Fibroblast of skin of right quadriceps (primary cell): ENCODE results near the gene FHOD3.
A peak's percentile ranks its signal among the peaks of the same experiment; 100 is the strongest.

Source experiments
- DNase-seq: peaks from one replicate; pipeline ENCODE4 v3.0.0-alpha.2; 2013

Gene FHOD3

DNA sequence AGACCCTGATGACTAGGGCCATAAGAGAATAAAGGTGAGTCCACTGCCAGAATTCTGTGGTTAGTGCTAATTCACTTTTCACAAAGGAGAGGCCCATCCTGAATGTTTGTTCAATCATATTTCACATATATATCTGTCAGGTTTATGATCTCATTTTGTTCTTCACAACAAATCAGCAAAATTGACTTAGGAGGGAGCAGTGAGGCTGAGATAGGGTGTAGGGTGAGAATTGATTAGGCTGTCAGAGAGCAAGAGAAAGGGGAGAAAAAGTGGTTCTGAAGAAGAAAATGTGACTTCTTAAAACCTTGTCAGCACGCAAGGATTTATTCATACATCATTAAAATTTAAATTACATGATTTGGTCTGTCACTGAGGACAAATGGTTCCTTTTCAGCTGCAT lies 117.7 kb downstream of the FHOD3 start:
- no peak for DNase-seq

- DNase-seq: peak; percentile 28
Observed at GRCh38 chr18:36415625-36416024, 118.1 kb downstream of the FHOD3 start.

DNA sequence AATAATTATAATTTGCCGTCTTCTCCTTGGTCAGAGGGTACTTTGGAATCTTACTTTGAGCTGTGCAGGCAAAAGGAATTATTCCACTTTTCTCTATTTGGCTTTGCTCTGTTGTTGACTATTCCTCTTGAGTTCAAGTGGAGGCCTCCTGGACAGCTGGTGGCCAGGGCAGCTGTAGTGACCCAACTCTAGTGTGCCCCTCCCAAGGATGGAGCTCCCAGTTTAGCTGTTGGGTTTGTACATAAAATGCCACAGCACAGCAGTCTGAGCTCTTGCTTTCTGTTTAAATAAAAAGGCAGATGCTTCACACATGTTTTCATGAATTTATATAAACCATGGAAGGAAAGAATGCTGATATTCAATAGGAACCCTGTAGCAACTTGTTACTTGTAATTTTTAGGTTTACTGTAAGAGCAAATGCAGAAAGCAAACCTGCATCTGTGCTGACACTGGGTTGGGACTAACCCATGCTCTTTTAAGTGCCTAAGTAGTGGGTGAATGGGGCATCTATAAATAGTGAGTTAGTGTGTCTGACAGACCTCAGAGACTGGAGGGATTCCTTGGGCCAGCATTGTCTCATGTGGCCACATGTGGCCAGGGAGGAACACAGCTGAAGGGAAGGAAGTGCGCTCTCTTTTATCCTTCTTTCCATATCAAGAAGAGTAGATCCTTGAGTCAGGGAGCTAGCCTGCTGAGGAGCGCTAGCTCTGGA lies 121.8 kb downstream of the FHOD3 start:
- no peak for DNase-seq

GRCh38 chr18:36419900-36420531 lies 122.5 kb downstream of the FHOD3 start:
- no peak for DNase-seq

- no peak for DNase-seq
Observed at GRCh38 chr18:36420826-36421225, 123.3 kb downstream of the FHOD3 start.

- no peak for DNase-seq
Observed at GRCh38 chr18:36424741-36425142, 127.2 kb downstream of the FHOD3 start.

DNA sequence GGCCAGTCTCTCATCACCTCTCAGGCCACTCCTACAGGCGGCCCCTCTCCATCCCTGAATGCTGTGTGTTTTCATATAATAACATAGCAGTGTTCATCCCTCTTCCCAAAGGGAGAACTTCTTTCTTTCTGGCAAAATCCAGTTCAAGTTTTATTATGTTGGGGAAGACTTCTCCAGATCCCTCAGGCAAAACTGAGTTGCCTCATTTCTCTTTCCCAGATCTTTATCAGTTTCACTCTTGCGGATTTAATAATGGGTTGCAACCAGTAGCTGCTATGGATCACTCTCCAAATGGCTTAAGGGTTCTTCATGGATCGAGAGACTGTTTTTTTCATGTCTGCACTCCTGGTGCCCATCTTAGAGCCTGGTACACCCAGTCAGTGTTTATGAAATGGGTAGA lies 129.9 kb downstream of the FHOD3 start:
- DNase-seq: no peak

DNA sequence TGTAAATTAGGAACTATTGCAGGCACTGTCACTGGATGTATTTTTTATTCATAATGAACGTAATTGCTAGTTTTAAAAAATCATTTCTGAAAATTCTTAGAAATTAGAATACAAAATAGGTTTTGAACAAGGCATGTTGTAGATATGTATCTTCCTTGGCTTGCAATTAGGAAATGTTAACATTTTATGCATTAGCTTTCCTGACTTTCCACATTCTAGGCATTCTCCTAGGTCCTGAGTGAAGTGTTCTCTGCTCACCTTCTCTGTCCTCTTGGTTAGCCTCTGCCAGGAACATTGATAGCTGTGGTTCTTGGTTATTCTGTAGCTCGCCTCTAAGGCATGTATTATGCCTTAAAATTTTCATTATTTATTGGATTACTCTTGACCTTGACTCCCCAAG lies 130.3 kb downstream of the FHOD3 start:
- DNase-seq: no peak

DNA sequence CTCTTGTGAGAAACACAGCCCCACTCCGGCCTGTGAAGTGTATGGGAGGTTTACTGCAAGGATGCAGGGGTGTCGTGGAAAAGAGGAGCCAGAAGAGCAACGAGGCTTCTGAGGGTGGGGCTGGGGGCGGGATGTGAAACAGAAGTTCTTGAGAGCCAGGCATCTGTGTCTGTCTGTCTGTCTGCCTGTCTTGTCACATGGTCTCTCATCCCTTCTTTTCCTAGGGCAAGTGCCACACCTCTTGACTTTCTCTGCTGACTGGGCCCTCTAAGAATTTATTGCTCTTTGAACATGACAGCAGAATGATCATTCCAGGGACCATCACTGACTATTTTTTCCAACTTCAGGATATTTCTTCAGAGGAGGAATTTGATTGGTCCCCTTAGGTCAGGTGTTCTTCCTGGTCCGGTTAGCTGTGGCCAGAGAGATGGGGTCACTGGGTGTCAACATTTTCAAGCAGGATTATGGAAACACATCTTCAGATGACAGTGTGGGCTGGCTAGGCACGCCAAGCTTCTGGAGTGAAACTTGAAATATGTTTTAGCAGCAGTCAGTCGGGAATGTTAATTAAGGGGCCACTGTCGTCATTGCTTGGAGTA lies 131.0 kb downstream of the FHOD3 start:
- DNase-seq: no peak

DNA sequence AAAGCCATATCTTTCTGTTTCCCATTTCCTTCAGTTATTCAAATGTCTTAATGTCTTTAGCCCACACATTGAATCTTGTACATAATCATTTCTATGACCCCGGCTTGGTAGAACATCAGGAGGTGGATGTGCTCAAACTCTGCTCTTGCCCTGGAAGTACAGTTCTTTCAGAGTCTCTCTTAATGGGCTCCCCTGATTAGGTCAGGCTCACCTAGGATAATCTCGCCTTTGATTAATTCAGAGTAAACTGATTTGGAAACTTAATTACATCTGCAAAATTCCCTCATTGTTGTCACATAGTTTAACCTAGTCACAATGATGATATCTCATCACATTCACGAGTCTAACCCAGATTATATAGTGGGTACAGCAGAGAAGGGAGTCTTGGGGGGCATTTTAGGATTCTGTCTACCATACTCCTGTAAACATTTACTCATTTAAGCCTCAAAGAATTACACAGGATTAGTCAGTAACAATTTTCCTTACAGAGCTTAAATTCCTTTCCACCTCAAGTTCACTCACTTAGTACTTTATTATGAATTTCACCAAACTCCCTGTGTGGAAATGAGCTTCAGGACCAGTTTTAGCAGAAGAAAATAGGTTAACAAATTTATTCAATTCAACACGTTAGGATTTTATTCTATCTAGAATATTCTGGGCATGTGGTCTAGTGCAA lies 135.5 kb downstream of the FHOD3 start:
- DNase-seq: no peak

DNA sequence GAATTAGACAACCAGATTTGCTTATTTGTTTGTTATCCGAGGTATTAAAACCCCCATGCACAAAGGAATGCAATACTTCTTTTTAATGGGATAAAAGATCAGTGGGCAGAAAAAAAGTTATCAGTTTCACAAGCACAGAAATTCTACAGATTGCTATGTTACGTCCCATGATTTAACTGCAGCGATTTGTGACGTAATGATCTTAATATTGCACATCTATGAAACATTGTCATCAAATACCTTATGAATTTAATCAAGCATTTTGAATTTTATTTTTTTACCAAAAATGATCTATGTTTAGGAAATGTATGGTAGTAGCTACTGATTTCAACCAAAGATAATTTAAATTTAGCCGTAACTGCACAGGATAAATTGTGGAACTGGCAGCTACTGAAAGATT lies 138.9 kb downstream of the FHOD3 start:
- no peak for DNase-seq

DNA sequence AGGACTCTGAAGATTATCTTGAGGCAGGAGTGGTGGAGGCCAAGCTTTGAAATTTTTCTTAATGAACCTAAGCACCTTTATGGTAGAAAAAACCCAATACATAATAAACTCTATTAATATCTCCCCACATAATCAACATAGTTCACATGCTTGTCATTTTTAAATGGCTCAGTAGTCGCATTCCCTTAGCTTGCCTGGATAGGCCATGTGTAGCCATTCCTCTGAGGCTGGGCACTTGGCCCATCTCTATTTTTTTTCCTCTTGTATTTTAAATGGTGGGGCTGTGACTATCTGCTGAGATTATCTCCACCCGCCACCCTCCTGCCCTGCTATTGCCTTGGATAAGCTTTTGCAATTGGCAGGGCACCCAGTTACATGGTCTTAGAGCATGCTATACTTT lies 143.1 kb downstream of the FHOD3 start:
- peak; percentile 73 for DNase-seq

DNA sequence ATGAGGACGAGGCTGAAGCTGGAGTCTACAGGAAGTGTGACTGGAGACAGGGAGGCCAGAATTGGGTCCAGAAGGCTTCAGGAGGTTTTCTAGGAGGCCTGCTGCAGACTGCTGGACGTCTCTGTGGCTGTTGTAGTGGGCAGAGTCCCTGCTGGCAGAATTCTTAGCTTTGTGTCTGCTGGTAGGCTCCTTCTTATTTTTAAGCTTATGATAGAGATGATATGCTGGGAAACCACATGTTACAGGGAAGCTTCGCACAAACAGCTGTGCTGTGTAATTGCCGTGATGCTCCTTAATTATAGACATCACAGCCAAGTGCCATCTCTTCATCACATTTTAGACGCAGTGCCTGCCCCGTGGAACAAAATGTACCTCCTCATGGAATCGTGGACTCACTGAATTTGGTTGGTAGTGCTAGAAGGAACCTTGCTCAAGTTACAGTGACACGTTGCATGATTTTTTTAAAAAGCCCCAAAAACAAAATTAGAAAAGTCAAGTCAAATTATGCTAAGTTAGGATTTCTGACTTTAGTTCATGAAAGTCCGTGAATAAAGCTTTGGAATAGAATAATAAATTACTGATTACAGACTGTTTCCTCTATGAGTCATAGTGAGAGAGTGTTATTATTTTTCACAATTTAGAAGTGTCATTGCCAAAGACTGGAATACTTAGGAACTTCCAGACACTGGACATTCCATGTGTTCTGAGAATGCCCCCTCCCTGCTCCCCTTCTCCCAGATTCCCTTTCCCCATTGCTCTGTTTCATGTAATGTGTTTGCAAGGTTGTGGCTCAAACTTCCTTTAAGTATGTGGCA lies 144.1 kb downstream of the FHOD3 start:
- peak; percentile 91 for DNase-seq

GRCh38 chr18:36442717-36443116 lies 145.2 kb downstream of the FHOD3 start:
- no peak for DNase-seq

GRCh38 chr18:36446059-36446458 lies 148.5 kb downstream of the FHOD3 start:
- DNase-seq: peak; percentile 28

DNA sequence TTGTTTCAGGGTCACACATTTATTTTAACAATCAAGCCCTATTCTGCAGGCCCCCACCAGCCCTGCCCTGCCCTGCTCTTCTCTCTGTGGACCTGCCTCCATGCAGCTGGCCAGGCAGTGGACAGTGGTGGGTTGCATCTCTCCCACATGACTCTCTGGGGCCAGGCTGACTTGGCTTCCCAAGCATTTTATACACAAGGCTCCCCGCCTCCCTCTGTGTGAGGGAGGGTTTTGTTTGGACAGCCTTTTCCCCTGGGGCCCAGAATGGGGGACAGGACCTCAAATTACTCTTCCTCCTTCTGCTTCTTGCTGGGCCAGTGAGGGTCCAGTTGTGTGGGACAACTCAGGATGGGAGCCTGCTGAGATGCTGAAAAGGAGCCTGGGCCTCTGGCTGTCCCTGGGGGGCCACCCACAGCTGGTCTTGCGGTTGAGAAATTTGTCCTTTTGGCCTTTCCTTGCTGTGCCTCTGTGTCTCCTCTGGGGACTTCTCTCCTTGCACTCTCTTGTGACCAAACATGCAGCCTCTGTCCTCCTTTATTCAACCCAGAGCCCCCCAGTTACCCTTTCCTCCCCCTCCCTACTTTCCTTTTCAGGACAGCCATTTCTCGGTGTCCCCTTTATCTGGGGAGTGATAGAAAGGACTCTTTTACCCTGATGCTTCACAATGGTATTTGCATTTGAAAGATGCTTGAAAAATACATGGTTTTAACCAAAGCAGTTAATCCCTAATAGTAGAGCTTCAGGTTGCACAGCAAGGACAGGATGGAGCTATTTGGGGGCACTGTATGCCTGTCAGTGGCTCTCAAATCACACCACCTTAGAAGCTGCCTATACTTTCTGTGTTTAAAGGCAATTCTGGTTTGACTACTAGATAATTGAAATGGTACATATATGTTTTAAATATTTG lies 151.1 kb downstream of the FHOD3 start:
- DNase-seq: no peak

GRCh38 chr18:36449451-36449850 lies 151.9 kb downstream of the FHOD3 start:
- no peak for DNase-seq

DNA sequence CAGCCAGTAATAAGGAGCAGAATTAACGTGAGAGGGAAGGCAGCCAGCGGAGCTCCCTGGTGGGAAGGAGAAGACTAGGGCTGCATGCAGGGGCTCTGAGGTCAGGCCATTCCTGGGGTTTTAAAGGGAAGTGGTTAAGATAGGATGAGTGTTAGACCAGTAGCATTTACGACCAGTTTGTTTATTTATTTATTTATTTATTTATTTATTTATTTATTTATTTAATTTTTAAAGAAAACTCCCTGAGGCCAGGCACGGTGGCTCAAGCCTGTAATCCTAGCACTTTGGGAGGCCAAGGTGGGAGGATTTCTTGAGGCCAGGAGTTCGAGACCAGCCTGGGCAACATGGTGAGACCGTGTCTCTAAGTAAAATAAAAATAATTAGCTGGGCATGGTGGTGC lies 152.8 kb downstream of the FHOD3 start:
- no peak for DNase-seq

DNA sequence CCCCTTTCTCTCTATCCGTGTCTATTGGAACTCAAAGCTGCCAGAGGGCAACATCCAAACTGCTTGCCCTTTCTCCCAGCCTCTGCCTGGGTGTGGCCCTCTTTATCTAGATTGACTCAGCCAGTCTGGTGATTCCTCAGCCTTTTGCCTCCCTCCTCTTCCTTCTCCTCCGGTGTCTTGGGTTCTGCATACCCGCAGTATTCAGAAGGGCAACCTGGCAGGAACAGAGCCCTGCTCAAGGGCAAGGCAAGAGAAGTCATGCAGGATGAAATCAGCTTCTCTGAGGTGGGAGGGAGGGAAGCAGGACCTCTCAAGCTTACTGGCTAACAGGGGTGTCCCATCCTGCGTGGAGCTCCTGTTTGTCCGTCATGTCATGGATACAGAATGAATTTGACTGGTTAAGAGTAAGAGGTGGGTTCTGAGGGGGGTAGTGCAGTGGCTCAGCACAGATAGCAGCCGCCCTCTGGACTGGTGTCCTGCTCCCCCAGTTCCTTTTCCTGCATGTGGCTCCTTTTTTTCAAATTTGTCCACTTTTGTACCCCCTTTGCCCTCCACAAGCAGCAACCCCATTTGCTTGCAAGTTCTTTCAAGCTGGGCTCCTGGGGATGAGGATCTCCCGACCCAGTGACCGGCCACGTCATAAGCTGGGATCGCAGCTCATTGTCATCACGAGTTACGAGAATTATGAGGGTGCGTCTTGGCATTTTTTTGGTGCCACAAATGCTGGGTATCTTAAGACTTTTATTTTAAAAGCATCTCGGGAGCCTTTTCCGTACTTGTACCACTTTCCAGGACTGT lies 154.1 kb downstream of the FHOD3 start:
- DNase-seq: no peak

- DNase-seq: no peak
Observed at GRCh38 chr18:36454245-36454644, 156.7 kb downstream of the FHOD3 start.

DNA sequence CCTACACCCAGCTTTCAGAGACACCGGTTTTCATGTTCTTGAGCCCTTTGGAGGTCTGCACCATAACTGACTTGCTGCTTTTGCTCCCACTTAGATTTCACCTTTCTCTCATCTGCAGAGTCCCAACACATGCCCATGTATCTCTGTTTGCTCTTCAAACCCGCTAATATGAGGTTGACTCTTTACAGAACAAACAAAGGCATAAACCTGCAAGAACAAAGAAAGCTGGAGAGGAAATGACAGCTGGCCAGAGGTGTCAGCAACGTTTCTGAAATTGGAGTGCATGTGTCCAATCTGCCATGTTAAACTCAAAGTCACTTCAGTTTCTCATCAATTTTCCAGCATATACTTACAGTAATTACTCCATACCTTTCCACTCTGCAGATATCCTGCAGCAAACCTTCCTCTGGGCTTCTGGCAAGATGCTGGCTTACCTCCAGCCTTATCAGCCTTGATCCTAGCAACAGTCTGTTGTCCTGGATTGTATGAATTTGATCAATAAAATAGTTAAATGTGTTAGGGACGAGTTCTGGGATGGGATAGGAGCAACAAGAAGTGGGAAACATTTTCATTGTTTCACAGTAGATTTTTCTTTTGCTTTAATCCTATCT lies 157.4 kb downstream of the FHOD3 start:
- no peak for DNase-seq
